Keratinocyte (primary cell): ENCODE results near the gene UBL7. TPM values are rescaled to one million over a fixed set of nuclear protein-coding genes. Genes with fewer than 3 reads are reported as not detected.

ENCODE experiments used
- DNase-seq: peaks from one replicate; pipeline ENCODE4 v3.0.0-alpha.2; 2011; ENCODE audit warnings: low read depth, missing footprints, low spot score
- FAIRE-seq: peaks from 2 replicates; lab custom pipeline; 2011; peaks lifted over from hg19 to GRCh38; lab: Jason Lieb, UNC
- H2AFZ ChIP-seq: 2 replicates; pipeline ENCODE4 v1.6.0; 2012; ENCODE audit warnings: low read length, control low read depth, inconsistent platforms; ENCODE audit not compliant: control insufficient read depth
- H3K27ac ChIP-seq: 2 replicates; pipeline ENCODE4 v1.5.1; 2011; ENCODE audit warnings: low read length; ENCODE audit not compliant: control insufficient read depth, insufficient read depth
- H3K27me3 ChIP-seq: 3 replicates; pipeline ENCODE4 v1.6.0; 2011; ENCODE audit warnings: low read length; ENCODE audit not compliant: control insufficient read depth, insufficient read depth; ENCODE audit errors: extremely low read depth
- H3K36me3 ChIP-seq, 2 experiments: 2 replicates in 1 of 2; 3 replicates in 1 of 2; pipeline ENCODE4 v1.5.1; 2011; ENCODE audit warnings: low read length in 2 of 2, mild to moderate bottlenecking in 1 of 2; ENCODE audit not compliant: control insufficient read depth in 2 of 2, insufficient read depth in 2 of 2; ENCODE audit errors: extremely low read depth in 1 of 2
- H3K4me1 ChIP-seq: 3 replicates; pipeline ENCODE4 v1.5.1; 2011; ENCODE audit warnings: low read length; ENCODE audit not compliant: control insufficient read depth, insufficient read depth; ENCODE audit errors: extremely low read depth
- H3K4me2 ChIP-seq: 3 replicates; pipeline ENCODE4 v1.6.0; 2011; ENCODE audit warnings: low read depth, low read length; ENCODE audit not compliant: control insufficient read depth, insufficient read depth; ENCODE audit errors: extremely low read depth
- H3K4me3 ChIP-seq, 3 experiments: fragments of 200-600 bp in 1 of 3; sonication (generic) in 1 of 3; 2 replicates in 2 of 3; 3 replicates in 1 of 3; pipeline ENCODE4 v1.5.1; 2011 to 2016; ENCODE audit warnings: low read length in 3 of 3, mild to moderate bottlenecking in 3 of 3, control low read depth in 2 of 3, inconsistent platforms in 1 of 3, low read depth in 1 of 3, mixed read lengths in 1 of 3, mixed run types in 1 of 3, moderate library complexity in 1 of 3; ENCODE audit not compliant: control insufficient read depth in 2 of 3, insufficient read depth in 2 of 3; ENCODE audit errors: extremely low read depth in 1 of 3
- H3K79me2 ChIP-seq: 2 replicates; pipeline ENCODE4 v1.6.0; 2012; ENCODE audit warnings: low read length; ENCODE audit not compliant: control insufficient read depth, insufficient read depth
- H3K9ac ChIP-seq: 3 replicates; pipeline ENCODE4 v1.6.0; 2011; ENCODE audit warnings: low read length; ENCODE audit not compliant: control insufficient read depth, insufficient read depth; ENCODE audit errors: extremely low read depth
- H3K9me1 ChIP-seq: 3 replicates; pipeline ENCODE4 v1.6.0; 2011; ENCODE audit warnings: low read length; ENCODE audit not compliant: control insufficient read depth, insufficient read depth; ENCODE audit errors: extremely low read depth
- H3K9me3 ChIP-seq: 2 replicates; pipeline ENCODE4 v1.5.1; 2012; ENCODE audit warnings: low read depth, low read length; ENCODE audit not compliant: control insufficient read depth
- H4K20me1 ChIP-seq: 3 replicates; pipeline ENCODE4 v1.6.0; 2011; ENCODE audit warnings: low read length; ENCODE audit not compliant: control insufficient read depth, insufficient read depth; ENCODE audit errors: extremely low read depth
- EZH2 ChIP-seq: IDR thresholded peaks from one replicate; pipeline ENCODE4 v1.6.1; 2012; ENCODE audit warnings: inconsistent platforms, mild to moderate bottlenecking, low read length, moderate library complexity
- dilution Hi-C: fragments of 300-500 bp; cut with MboI; formaldehyde crosslinking; loops from one replicate; pipeline ENCODE4 v1.7.0; 2020; ENCODE audit warnings: low sequenced_read_pairs; ENCODE audit not compliant: extremely low pct_ligation_motif_present
- polyA plus RNA-seq, 5 experiments: library from polyadenylated mRNA; depleted of rRNA in 3 of 5; stranded (reverse) in 3 of 5; stranded (forward) in 1 of 5; unstranded in 1 of 5; fragments of >200 nt; gene quantifications; 1 replicate in 1 of 5; 2 replicates in 3 of 5; 3 replicates in 1 of 5; pipeline versions ENCODE4 v1.2.1 to v1.2.3, GENCODE V29; 2011 to 2012; ENCODE audit warnings: missing spikeins in 2 of 5, low read depth in 1 of 5, low replicate concordance in 1 of 5
- TF ChIP-seq, protein P1 (sequence below), 3 experiments: IDR thresholded peaks in 1 of 3; conservative IDR thresholded peaks in 1 of 3; optimal IDR thresholded peaks in 1 of 3; 2 replicates in 2 of 3; 3 replicates in 1 of 3; pipeline versions ENCODE3 to v1.5.1; 2011; ENCODE audit warnings: low read length in 3 of 3, mild to moderate bottlenecking in 3 of 3, moderate library complexity in 2 of 3, control low read depth in 1 of 3, inconsistent platforms in 1 of 3; ENCODE audit not compliant: insufficient read depth in 2 of 3; ENCODE audit errors: extremely low read depth in 1 of 3

Gene UBL7
- polyA plus RNA-seq, 1 donor (not counting 4 experiments of a cell fraction or from before 2014, with no cell fraction given) = 45.8 TPM

DNA sequence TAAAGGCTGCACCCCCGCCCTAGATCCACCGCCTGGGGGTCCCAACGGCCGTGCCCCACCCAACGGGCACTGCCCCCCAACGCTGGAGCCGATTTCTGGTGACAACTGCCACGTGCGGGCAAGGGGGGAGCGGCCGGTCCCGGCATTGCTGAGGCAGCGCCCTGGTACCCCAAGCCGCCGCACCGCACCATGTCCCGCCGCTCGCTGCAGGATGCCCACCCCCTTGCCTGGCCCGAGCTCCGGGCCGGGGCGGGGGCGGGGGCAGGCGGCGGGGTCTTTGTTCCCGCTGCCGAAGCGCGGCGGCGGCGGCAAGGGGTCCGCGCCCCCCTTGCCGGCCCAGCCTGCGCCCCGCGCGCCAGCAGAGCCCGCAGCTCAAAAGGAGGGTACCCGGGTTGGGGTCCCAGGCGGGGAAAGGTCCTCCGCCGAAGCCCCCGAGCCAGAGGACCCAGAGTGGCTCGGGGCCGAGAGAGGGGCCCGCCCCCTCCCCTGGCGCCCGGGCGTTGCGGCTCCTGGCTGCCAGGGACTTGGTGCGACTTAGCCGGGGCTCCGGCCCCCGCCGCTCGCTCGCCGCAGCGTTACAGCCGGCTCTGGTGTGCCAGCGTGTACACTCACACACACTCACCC lies 27.9 kb downstream of the UBL7 start:
- Histone ChIP-seq H3K27me3 (no peaks in the 10 kb centered on the region), H3K36me3 (peaks cover 0 to 16% of the 10 kb centered on the region in 2 experiments), H2AFZ (peak overlapping the region; percentile 33), H3K79me2 (peaks cover 59% of the 10 kb centered on the region), H3K4me3 (peak overlapping the region; percentile 77 to 88 (median 83)), H3K9ac (peak overlapping the region; percentile 83), H4K20me1 (peaks cover 17% of the 10 kb centered on the region), H3K4me2 (peak overlapping the region; percentile 91), H3K9me1 (peaks cover 10% of the 10 kb centered on the region), H3K27ac (peak overlapping the region; percentile 65), H3K9me3 (no peaks in the 10 kb centered on the region), H3K4me1 (peaks cover 30% of the 10 kb centered on the region)
- dilution Hi-C loops = no loop called here
- TF ChIP-seq, protein P1, sequence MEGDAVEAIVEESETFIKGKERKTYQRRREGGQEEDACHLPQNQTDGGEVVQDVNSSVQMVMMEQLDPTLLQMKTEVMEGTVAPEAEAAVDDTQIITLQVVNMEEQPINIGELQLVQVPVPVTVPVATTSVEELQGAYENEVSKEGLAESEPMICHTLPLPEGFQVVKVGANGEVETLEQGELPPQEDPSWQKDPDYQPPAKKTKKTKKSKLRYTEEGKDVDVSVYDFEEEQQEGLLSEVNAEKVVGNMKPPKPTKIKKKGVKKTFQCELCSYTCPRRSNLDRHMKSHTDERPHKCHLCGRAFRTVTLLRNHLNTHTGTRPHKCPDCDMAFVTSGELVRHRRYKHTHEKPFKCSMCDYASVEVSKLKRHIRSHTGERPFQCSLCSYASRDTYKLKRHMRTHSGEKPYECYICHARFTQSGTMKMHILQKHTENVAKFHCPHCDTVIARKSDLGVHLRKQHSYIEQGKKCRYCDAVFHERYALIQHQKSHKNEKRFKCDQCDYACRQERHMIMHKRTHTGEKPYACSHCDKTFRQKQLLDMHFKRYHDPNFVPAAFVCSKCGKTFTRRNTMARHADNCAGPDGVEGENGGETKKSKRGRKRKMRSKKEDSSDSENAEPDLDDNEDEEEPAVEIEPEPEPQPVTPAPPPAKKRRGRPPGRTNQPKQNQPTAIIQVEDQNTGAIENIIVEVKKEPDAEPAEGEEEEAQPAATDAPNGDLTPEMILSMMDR (optimal IDR thresholded peaks at IDR 0.05 in 1 of 3, IDR thresholded peaks at IDR 0.05 in 1 of 3, conservative IDR thresholded peaks at IDR 0.05 in 1 of 3; ENCODE audit: extremely low read depth in 1 of 3, insufficient read depth in 2 of 3, low read length in 3 of 3) = no peak
- TF ChIP-seq EZH2 = no peak
- FAIRE-seq = no peak
- DNase-seq = no peak

DNA sequence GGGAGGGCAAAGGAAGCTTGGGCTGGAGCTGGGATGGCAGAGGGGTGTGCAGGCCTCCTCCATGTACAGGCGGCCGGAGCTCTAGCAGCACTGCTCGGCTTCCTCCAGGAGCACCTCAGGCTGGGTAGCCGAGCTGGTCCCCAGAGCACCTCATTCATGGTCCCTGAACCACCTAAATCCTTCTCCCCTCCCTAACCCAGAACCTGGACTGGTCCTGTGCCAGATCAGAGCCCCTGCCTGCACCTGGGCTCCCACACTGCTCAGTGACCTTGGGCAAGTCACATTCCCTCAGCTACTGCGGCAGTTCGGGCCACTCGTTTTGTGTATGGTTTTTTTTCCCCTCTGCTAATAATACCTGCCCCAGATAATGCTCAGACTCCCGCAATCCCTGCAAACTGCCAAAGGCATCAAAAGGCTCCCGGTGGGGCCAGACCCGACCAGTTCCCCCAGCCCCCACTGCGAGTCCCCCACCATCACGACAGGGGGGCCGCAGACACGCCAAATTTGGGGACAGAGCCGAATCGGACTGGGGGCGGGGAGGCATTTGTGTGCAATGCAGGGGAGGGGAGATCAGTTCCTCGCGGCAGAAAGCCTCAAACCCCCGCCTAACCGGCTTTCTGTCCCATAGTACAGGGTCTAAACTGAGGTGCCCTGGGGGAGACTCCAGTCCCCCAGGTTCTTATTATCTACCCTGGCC lies 28.5 kb downstream of the UBL7 start:
- Histone ChIP-seq H3K27ac (peak overlapping the region; percentile 38), H3K36me3 (peaks cover 0 to 20% of the 10 kb centered on the region in 2 experiments)
- TF ChIP-seq EZH2 = no peak
- TF ChIP-seq, protein P1 (optimal IDR thresholded peaks at IDR 0.05 in 1 of 3, IDR thresholded peaks at IDR 0.05 in 1 of 3, conservative IDR thresholded peaks at IDR 0.05 in 1 of 3; ENCODE audit: extremely low read depth in 1 of 3, insufficient read depth in 2 of 3, low read length in 3 of 3) = no peak

More for the DNA sequence above, 28.5 kb downstream of the UBL7 start:
- no peak for FAIRE-seq
- H3K4me2 ChIP-seq = peak overlapping the region; percentile 91
- H3K9me1 ChIP-seq = peaks cover 10% of the 10 kb centered on the region
- H3K79me2 ChIP-seq = peaks cover 66% of the 10 kb centered on the region
- no peak overlapping the region for H2AFZ ChIP-seq
- peaks cover 17% of the 10 kb centered on the region for H4K20me1 ChIP-seq
- H3K4me1 ChIP-seq = peaks cover 30% of the 10 kb centered on the region
- dilution Hi-C loops = no loop called here
- H3K4me3 ChIP-seq = peak overlapping the region; percentile 77 to 88 (median 83)
- no peaks in the 10 kb centered on the region for H3K9me3 ChIP-seq
- DNase-seq = no peak
- H3K9ac ChIP-seq = peak overlapping the region; percentile 80
- H3K27me3 ChIP-seq = no peaks in the 10 kb centered on the region
